Keratinocyte (primary cell): ENCODE data around the gene PRKAG2. TPM values are rescaled to one million over a fixed set of nuclear protein-coding genes. Genes with fewer than 3 reads are reported as not detected.

Experiments
- DNase-seq: peaks from one replicate; pipeline ENCODE4 v3.0.0-alpha.2; 2011; ENCODE audit warnings: low read depth, missing footprints, low spot score
- FAIRE-seq: peaks from 2 replicates; lab custom pipeline; 2011; peaks lifted over from hg19 to GRCh38; lab: Jason Lieb, UNC
- H2AFZ ChIP-seq: 2 replicates; pipeline ENCODE4 v1.6.0; 2012; ENCODE audit warnings: low read length, control low read depth, inconsistent platforms; ENCODE audit not compliant: control insufficient read depth
- H3K27ac ChIP-seq: 2 replicates; pipeline ENCODE4 v1.5.1; 2011; ENCODE audit warnings: low read length; ENCODE audit not compliant: control insufficient read depth, insufficient read depth
- H3K27me3 ChIP-seq: 3 replicates; pipeline ENCODE4 v1.6.0; 2011; ENCODE audit warnings: low read length; ENCODE audit not compliant: control insufficient read depth, insufficient read depth; ENCODE audit errors: extremely low read depth
- H3K36me3 ChIP-seq, 2 experiments: 2 replicates in 1 of 2; 3 replicates in 1 of 2; pipeline ENCODE4 v1.5.1; 2011; ENCODE audit warnings: low read length in 2 of 2, mild to moderate bottlenecking in 1 of 2; ENCODE audit not compliant: control insufficient read depth in 2 of 2, insufficient read depth in 2 of 2; ENCODE audit errors: extremely low read depth in 1 of 2
- H3K4me1 ChIP-seq: 3 replicates; pipeline ENCODE4 v1.5.1; 2011; ENCODE audit warnings: low read length; ENCODE audit not compliant: control insufficient read depth, insufficient read depth; ENCODE audit errors: extremely low read depth
- H3K4me2 ChIP-seq: 3 replicates; pipeline ENCODE4 v1.6.0; 2011; ENCODE audit warnings: low read depth, low read length; ENCODE audit not compliant: control insufficient read depth, insufficient read depth; ENCODE audit errors: extremely low read depth
- H3K4me3 ChIP-seq, 3 experiments: fragments of 200-600 bp in 1 of 3; sonication (generic) in 1 of 3; 2 replicates in 2 of 3; 3 replicates in 1 of 3; pipeline ENCODE4 v1.5.1; 2011 to 2016; ENCODE audit warnings: low read length in 3 of 3, mild to moderate bottlenecking in 3 of 3, control low read depth in 2 of 3, inconsistent platforms in 1 of 3, low read depth in 1 of 3, mixed read lengths in 1 of 3, mixed run types in 1 of 3, moderate library complexity in 1 of 3; ENCODE audit not compliant: control insufficient read depth in 2 of 3, insufficient read depth in 2 of 3; ENCODE audit errors: extremely low read depth in 1 of 3
- H3K79me2 ChIP-seq: 2 replicates; pipeline ENCODE4 v1.6.0; 2012; ENCODE audit warnings: low read length; ENCODE audit not compliant: control insufficient read depth, insufficient read depth
- H3K9ac ChIP-seq: 3 replicates; pipeline ENCODE4 v1.6.0; 2011; ENCODE audit warnings: low read length; ENCODE audit not compliant: control insufficient read depth, insufficient read depth; ENCODE audit errors: extremely low read depth
- H3K9me1 ChIP-seq: 3 replicates; pipeline ENCODE4 v1.6.0; 2011; ENCODE audit warnings: low read length; ENCODE audit not compliant: control insufficient read depth, insufficient read depth; ENCODE audit errors: extremely low read depth
- H3K9me3 ChIP-seq: 2 replicates; pipeline ENCODE4 v1.5.1; 2012; ENCODE audit warnings: low read depth, low read length; ENCODE audit not compliant: control insufficient read depth
- H4K20me1 ChIP-seq: 3 replicates; pipeline ENCODE4 v1.6.0; 2011; ENCODE audit warnings: low read length; ENCODE audit not compliant: control insufficient read depth, insufficient read depth; ENCODE audit errors: extremely low read depth
- CTCF ChIP-seq, 3 experiments: IDR thresholded peaks in 1 of 3; conservative IDR thresholded peaks in 1 of 3; optimal IDR thresholded peaks in 1 of 3; 2 replicates in 2 of 3; 3 replicates in 1 of 3; pipeline versions ENCODE3 to v1.5.1; 2011; ENCODE audit warnings: low read length in 3 of 3, mild to moderate bottlenecking in 3 of 3, moderate library complexity in 2 of 3, control low read depth in 1 of 3, inconsistent platforms in 1 of 3; ENCODE audit not compliant: insufficient read depth in 2 of 3; ENCODE audit errors: extremely low read depth in 1 of 3
- EZH2 ChIP-seq: IDR thresholded peaks from one replicate; pipeline ENCODE4 v1.6.1; 2012; ENCODE audit warnings: inconsistent platforms, mild to moderate bottlenecking, low read length, moderate library complexity
- dilution Hi-C: fragments of 300-500 bp; cut with MboI; formaldehyde crosslinking; loops from one replicate; pipeline ENCODE4 v1.7.0; 2020; ENCODE audit warnings: low sequenced_read_pairs; ENCODE audit not compliant: extremely low pct_ligation_motif_present
- polyA plus RNA-seq, 5 experiments: library from polyadenylated mRNA; depleted of rRNA in 3 of 5; stranded (reverse) in 3 of 5; stranded (forward) in 1 of 5; unstranded in 1 of 5; fragments of >200 nt; gene quantifications; 1 replicate in 1 of 5; 2 replicates in 3 of 5; 3 replicates in 1 of 5; pipeline versions ENCODE4 v1.2.1 to v1.2.3, GENCODE V29; 2011 to 2012; ENCODE audit warnings: missing spikeins in 2 of 5, low read depth in 1 of 5, low replicate concordance in 1 of 5

PRKAG2 gene
- polyA plus RNA-seq, 1 donor (not counting 4 experiments of a cell fraction or from before 2014, with no cell fraction given): 39.5 TPM

GRCh38 chr7:151891182-151891581 lies 14.3 kb upstream of the PRKAG2 start:
- Histone ChIP-seq H3K9me1 (no peaks in the 10 kb centered on the region), H2AFZ (no peak overlapping the region), H4K20me1 (peaks cover 2% of the 10 kb centered on the region), H3K27ac (no peak overlapping the region), H3K4me3 (no peak overlapping the region), H3K9ac (no peak overlapping the region), H3K36me3 (no peaks in the 10 kb centered on the region), H3K27me3 (peaks cover 43% of the 10 kb centered on the region), H3K9me3 (no peaks in the 10 kb centered on the region), H3K4me2 (no peak overlapping the region), H3K4me1 (peaks cover 7% of the 10 kb centered on the region), H3K79me2 (no peaks in the 10 kb centered on the region)
- dilution Hi-C loops: no loop called here
- no peak for TF ChIP-seq CTCF (optimal IDR thresholded peaks at IDR 0.05 in 1 of 3, IDR thresholded peaks at IDR 0.05 in 1 of 3, conservative IDR thresholded peaks at IDR 0.05 in 1 of 3; ENCODE audit: extremely low read depth in 1 of 3, insufficient read depth in 2 of 3, low read length in 3 of 3)
- TF ChIP-seq EZH2: no peak
- FAIRE-seq (no peak), DNase-seq (no peak)

GRCh38 chr7:151890355-151891004 lies 13.6 kb upstream of the PRKAG2 start:
- Histone ChIP-seq H3K27me3 (peaks cover 49% of the 10 kb centered on the region), H4K20me1 (peaks cover 2% of the 10 kb centered on the region), H3K4me3 (no peak overlapping the region), H3K9ac (no peak overlapping the region), H3K79me2 (no peaks in the 10 kb centered on the region), H3K9me3 (no peaks in the 10 kb centered on the region), H3K4me1 (peaks cover 6% of the 10 kb centered on the region), H3K4me2 (no peak overlapping the region), H3K27ac (no peak overlapping the region), H3K36me3 (no peaks in the 10 kb centered on the region), H2AFZ (no peak overlapping the region), H3K9me1 (no peaks in the 10 kb centered on the region)
- DNase-seq (no peak), FAIRE-seq (no peak)
- TF ChIP-seq CTCF (optimal IDR thresholded peaks at IDR 0.05 in 1 of 3, IDR thresholded peaks at IDR 0.05 in 1 of 3, conservative IDR thresholded peaks at IDR 0.05 in 1 of 3; ENCODE audit: extremely low read depth in 1 of 3, insufficient read depth in 2 of 3, low read length in 3 of 3): no peak
- no peak for TF ChIP-seq EZH2
- dilution Hi-C loops: no loop called here
